ENCODE measurements around the gene DCP1B.

DCP1B gene

DNA sequence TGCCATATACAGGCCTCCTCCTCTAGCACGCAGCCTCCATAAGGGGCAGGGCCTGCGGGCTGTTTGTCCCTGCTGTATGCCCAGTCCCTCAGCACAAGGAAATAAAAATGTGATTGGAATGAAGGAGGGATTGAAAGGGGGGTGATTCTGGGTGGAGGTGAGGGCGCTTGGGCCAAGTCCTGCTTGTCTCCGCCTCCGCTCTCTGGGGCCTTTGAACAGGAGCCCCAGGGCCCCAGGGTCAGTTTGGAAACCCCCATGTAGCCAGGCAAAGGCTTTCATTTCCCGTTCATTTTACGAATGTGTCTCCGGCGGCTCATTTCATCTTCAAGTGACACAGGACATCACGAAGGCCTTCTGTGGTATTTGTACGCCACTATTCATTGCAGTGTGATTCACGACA, 81.3 kb downstream of the DCP1B start:
- Histone ChIP-seq H3K27ac (no peak overlapping the region), H3K36me3 (ENCODE audit: insufficient read depth) (no peaks in the 10 kb centered on the region), H3K4me3 (IDR thresholded peaks at IDR 0.05; ENCODE audit: insufficient read depth, low read depth, low read length) (no peak overlapping the region), H3K79me2 (ENCODE audit: insufficient read depth, low read depth) (no peaks in the 10 kb centered on the region), H3K4me1 (ENCODE audit: low read depth, poor library complexity, severe bottlenecking) (no peaks in the 10 kb centered on the region), H3K4me2 (no peak overlapping the region), H3K27me3 (ENCODE audit: insufficient read depth, low read depth) (no peaks in the 10 kb centered on the region), H2AFZ (ENCODE audit: low read depth) (no peak overlapping the region), H3K9ac (no peak overlapping the region), H4K20me1 (ENCODE audit: insufficient read depth) (no peaks in the 10 kb centered on the region)
- no peak for TF ChIP-seq CTCF (conservative IDR thresholded peaks at IDR 0.05; ENCODE audit: low read depth, low read length)

DNA sequence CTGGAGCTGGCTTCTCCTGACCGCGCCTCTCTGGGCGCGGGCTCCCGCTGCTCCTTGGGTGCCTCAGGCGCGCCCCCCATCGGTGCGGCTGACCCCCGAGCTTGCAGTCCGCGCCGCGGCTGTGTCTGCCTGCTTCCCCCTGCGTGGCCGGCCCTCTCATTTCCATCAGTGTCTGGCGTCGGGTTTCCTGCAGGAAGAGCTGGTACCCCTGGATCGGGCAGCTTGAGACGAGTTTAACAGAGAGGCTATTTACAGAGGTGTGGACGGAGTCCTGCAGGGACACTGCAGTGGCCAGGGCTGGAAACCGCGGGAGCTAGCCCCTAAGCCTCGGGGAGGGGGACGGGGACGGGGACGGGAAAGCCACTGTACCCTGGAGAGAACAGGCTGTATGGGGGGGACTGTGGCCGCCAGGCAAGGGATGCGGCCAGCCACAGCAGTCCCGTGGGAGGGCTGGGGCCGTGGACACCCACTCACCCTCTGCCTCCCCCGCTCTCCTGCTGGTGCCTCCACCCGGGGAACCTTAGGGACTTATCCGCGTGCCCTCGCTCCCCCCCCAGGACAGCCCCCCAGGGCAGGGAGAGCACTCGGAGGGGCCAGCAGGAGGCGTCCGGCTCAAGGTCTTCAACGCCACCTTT, 82.1 kb downstream of the DCP1B start:
- no peaks in the 10 kb centered on the region for H3K79me2 ChIP-seq (ENCODE audit: insufficient read depth, low read depth)
- H3K27ac ChIP-seq, result no peak overlapping the region
- H3K27me3 ChIP-seq (ENCODE audit: insufficient read depth, low read depth), result no peaks in the 10 kb centered on the region
- no peak overlapping the region for H2AFZ ChIP-seq (ENCODE audit: low read depth)
- no peaks in the 10 kb centered on the region for H3K4me1 ChIP-seq (ENCODE audit: low read depth, poor library complexity, severe bottlenecking)
- TF ChIP-seq CTCF (conservative IDR thresholded peaks at IDR 0.05; ENCODE audit: low read depth, low read length), result no peak
- no peak overlapping the region for H3K4me2 ChIP-seq
- H3K4me3 ChIP-seq (IDR thresholded peaks at IDR 0.05; ENCODE audit: insufficient read depth, low read depth, low read length), result no peak overlapping the region
- no peaks in the 10 kb centered on the region for H4K20me1 ChIP-seq (ENCODE audit: insufficient read depth)
- H3K9ac ChIP-seq, result no peak overlapping the region
- H3K36me3 ChIP-seq (ENCODE audit: insufficient read depth), result no peaks in the 10 kb centered on the region

DNA sequence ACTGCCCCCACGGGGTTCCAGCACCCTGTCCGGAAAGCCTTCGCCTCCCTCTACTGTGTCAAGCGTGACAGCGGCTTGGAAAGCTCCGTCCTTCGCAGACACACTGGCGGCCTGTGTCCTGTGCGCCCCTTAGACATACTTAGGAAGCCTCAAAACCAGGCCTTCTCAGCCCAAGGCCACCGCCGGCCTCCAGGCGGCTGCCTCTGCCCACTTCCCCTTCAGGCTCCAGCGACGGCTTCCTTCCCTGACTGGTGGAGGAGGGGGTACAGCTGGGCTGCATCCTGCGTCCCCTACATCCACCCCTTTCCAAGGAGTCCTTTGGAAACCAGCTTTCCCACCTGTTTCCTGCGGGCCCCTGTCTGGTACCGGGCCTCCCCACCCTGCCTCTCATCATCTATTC, 83.3 kb downstream of the DCP1B start:
- H3K4me2 ChIP-seq, result no peak overlapping the region
- TF ChIP-seq CTCF (conservative IDR thresholded peaks at IDR 0.05; ENCODE audit: low read depth, low read length), result no peak
- H3K36me3 ChIP-seq (ENCODE audit: insufficient read depth), result no peaks in the 10 kb centered on the region
- H3K4me3 ChIP-seq (IDR thresholded peaks at IDR 0.05; ENCODE audit: insufficient read depth, low read depth, low read length), result no peak overlapping the region
- no peak overlapping the region for H3K27ac ChIP-seq
- H3K9ac ChIP-seq, result no peak overlapping the region
- H3K27me3 ChIP-seq (ENCODE audit: insufficient read depth, low read depth), result no peaks in the 10 kb centered on the region; the same call in 1 of the 2 replicates
- no peaks in the 10 kb centered on the region for H3K79me2 ChIP-seq (ENCODE audit: insufficient read depth, low read depth)
- no peaks in the 10 kb centered on the region for H3K4me1 ChIP-seq (ENCODE audit: low read depth, poor library complexity, severe bottlenecking)
- H4K20me1 ChIP-seq (ENCODE audit: insufficient read depth), result no peaks in the 10 kb centered on the region
- no peak overlapping the region for H2AFZ ChIP-seq (ENCODE audit: low read depth)

GRCh38 chr12:1920436-1920835, 83.8 kb downstream of the DCP1B start:
- Histone ChIP-seq H4K20me1 (ENCODE audit: insufficient read depth) (no peaks in the 10 kb centered on the region), H2AFZ (ENCODE audit: low read depth) (no peak overlapping the region), H3K79me2 (ENCODE audit: insufficient read depth, low read depth) (no peaks in the 10 kb centered on the region), H3K36me3 (ENCODE audit: insufficient read depth) (no peaks in the 10 kb centered on the region), H3K4me1 (ENCODE audit: low read depth, poor library complexity, severe bottlenecking) (no peaks in the 10 kb centered on the region), H3K4me2 (no peak overlapping the region), H3K9ac (no peak overlapping the region), H3K27me3 (ENCODE audit: insufficient read depth, low read depth) (no peaks in the 10 kb centered on the region; the same call in 1 of the 2 replicates), H3K27ac (no peak overlapping the region), H3K4me3 (IDR thresholded peaks at IDR 0.05; ENCODE audit: insufficient read depth, low read depth, low read length) (no peak overlapping the region)
- TF ChIP-seq CTCF (conservative IDR thresholded peaks at IDR 0.05; ENCODE audit: low read depth, low read length), result no peak
